Keratinocyte (primary cell): ENCODE results near the gene XPA. TPM values are rescaled to one million over a fixed set of nuclear protein-coding genes. Genes with fewer than 3 reads are reported as not detected.

Experiments
- DNase-seq: peaks from one replicate; pipeline ENCODE4 v3.0.0-alpha.2; 2011; ENCODE audit warnings: low read depth, missing footprints, low spot score
- FAIRE-seq: peaks from 2 replicates; lab custom pipeline; 2011; peaks lifted over from hg19 to GRCh38; lab: Jason Lieb, UNC
- H2AFZ ChIP-seq: 2 replicates; pipeline ENCODE4 v1.6.0; 2012; ENCODE audit warnings: low read length, control low read depth, inconsistent platforms; ENCODE audit not compliant: control insufficient read depth
- H3K27ac ChIP-seq: 2 replicates; pipeline ENCODE4 v1.5.1; 2011; ENCODE audit warnings: low read length; ENCODE audit not compliant: control insufficient read depth, insufficient read depth
- H3K27me3 ChIP-seq: 3 replicates; pipeline ENCODE4 v1.6.0; 2011; ENCODE audit warnings: low read length; ENCODE audit not compliant: control insufficient read depth, insufficient read depth; ENCODE audit errors: extremely low read depth
- H3K36me3 ChIP-seq, 2 experiments: 2 replicates in 1 of 2; 3 replicates in 1 of 2; pipeline ENCODE4 v1.5.1; 2011; ENCODE audit warnings: low read length in 2 of 2, mild to moderate bottlenecking in 1 of 2; ENCODE audit not compliant: control insufficient read depth in 2 of 2, insufficient read depth in 2 of 2; ENCODE audit errors: extremely low read depth in 1 of 2
- H3K4me1 ChIP-seq: 3 replicates; pipeline ENCODE4 v1.5.1; 2011; ENCODE audit warnings: low read length; ENCODE audit not compliant: control insufficient read depth, insufficient read depth; ENCODE audit errors: extremely low read depth
- H3K4me2 ChIP-seq: 3 replicates; pipeline ENCODE4 v1.6.0; 2011; ENCODE audit warnings: low read depth, low read length; ENCODE audit not compliant: control insufficient read depth, insufficient read depth; ENCODE audit errors: extremely low read depth
- H3K4me3 ChIP-seq, 3 experiments: fragments of 200-600 bp in 1 of 3; sonication (generic) in 1 of 3; 2 replicates in 2 of 3; 3 replicates in 1 of 3; pipeline ENCODE4 v1.5.1; 2011 to 2016; ENCODE audit warnings: low read length in 3 of 3, mild to moderate bottlenecking in 3 of 3, control low read depth in 2 of 3, inconsistent platforms in 1 of 3, low read depth in 1 of 3, mixed read lengths in 1 of 3, mixed run types in 1 of 3, moderate library complexity in 1 of 3; ENCODE audit not compliant: control insufficient read depth in 2 of 3, insufficient read depth in 2 of 3; ENCODE audit errors: extremely low read depth in 1 of 3
- H3K79me2 ChIP-seq: 2 replicates; pipeline ENCODE4 v1.6.0; 2012; ENCODE audit warnings: low read length; ENCODE audit not compliant: control insufficient read depth, insufficient read depth
- H3K9ac ChIP-seq: 3 replicates; pipeline ENCODE4 v1.6.0; 2011; ENCODE audit warnings: low read length; ENCODE audit not compliant: control insufficient read depth, insufficient read depth; ENCODE audit errors: extremely low read depth
- H3K9me1 ChIP-seq: 3 replicates; pipeline ENCODE4 v1.6.0; 2011; ENCODE audit warnings: low read length; ENCODE audit not compliant: control insufficient read depth, insufficient read depth; ENCODE audit errors: extremely low read depth
- H3K9me3 ChIP-seq: 2 replicates; pipeline ENCODE4 v1.5.1; 2012; ENCODE audit warnings: low read depth, low read length; ENCODE audit not compliant: control insufficient read depth
- H4K20me1 ChIP-seq: 3 replicates; pipeline ENCODE4 v1.6.0; 2011; ENCODE audit warnings: low read length; ENCODE audit not compliant: control insufficient read depth, insufficient read depth; ENCODE audit errors: extremely low read depth
- EZH2 ChIP-seq: IDR thresholded peaks from one replicate; pipeline ENCODE4 v1.6.1; 2012; ENCODE audit warnings: inconsistent platforms, mild to moderate bottlenecking, low read length, moderate library complexity
- dilution Hi-C: fragments of 300-500 bp; cut with MboI; formaldehyde crosslinking; loops from one replicate; pipeline ENCODE4 v1.7.0; 2020; ENCODE audit warnings: low sequenced_read_pairs; ENCODE audit not compliant: extremely low pct_ligation_motif_present
- polyA plus RNA-seq, 5 experiments: library from polyadenylated mRNA; depleted of rRNA in 3 of 5; stranded (reverse) in 3 of 5; stranded (forward) in 1 of 5; unstranded in 1 of 5; fragments of >200 nt; gene quantifications; 1 replicate in 1 of 5; 2 replicates in 3 of 5; 3 replicates in 1 of 5; pipeline versions ENCODE4 v1.2.1 to v1.2.3, GENCODE V29; 2011 to 2012; ENCODE audit warnings: missing spikeins in 2 of 5, low read depth in 1 of 5, low replicate concordance in 1 of 5
- TF ChIP-seq, protein P1 (sequence below), 3 experiments: IDR thresholded peaks in 1 of 3; conservative IDR thresholded peaks in 1 of 3; optimal IDR thresholded peaks in 1 of 3; 2 replicates in 2 of 3; 3 replicates in 1 of 3; pipeline versions ENCODE3 to v1.5.1; 2011; ENCODE audit warnings: low read length in 3 of 3, mild to moderate bottlenecking in 3 of 3, moderate library complexity in 2 of 3, control low read depth in 1 of 3, inconsistent platforms in 1 of 3; ENCODE audit not compliant: insufficient read depth in 2 of 3; ENCODE audit errors: extremely low read depth in 1 of 3

Gene XPA
- polyA plus RNA-seq, 1 donor (not counting 4 experiments of a cell fraction or from before 2014, with no cell fraction given), result 4.1 TPM

DNA sequence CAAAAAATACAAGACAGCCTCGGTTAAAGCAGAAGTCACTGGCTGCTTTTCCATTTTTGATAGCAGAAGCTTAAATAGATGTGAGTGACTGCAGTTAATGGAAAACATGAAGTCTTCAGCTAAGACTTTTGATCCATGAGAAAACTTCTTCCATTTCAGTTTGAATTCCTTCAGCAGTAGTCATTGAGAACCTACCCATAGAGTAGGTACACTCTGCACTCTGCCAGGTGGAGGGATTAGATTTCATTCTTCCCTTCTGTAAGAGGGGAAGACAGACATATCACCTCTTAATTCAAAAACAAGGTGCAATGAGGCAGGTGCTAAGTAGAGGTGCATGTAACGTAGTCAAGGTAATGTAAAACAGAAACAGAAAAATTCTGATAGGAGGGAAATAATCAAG lies 26.7 kb upstream of the XPA start:
- Histone ChIP-seq H3K4me1 (no peaks in the 10 kb centered on the region), H3K4me3 (no peak overlapping the region), H3K27me3 (no peaks in the 10 kb centered on the region), H3K79me2 (no peaks in the 10 kb centered on the region), H3K9ac (no peak overlapping the region), H3K36me3 (no peaks in the 10 kb centered on the region), H3K4me2 (no peak overlapping the region), H3K9me1 (no peaks in the 10 kb centered on the region), H2AFZ (no peak overlapping the region), H3K9me3 (no peaks in the 10 kb centered on the region), H3K27ac (no peak overlapping the region), H4K20me1 (no peaks in the 10 kb centered on the region)
- DNase-seq (no peak), FAIRE-seq (peak; percentile 32)
- TF ChIP-seq, protein P1, sequence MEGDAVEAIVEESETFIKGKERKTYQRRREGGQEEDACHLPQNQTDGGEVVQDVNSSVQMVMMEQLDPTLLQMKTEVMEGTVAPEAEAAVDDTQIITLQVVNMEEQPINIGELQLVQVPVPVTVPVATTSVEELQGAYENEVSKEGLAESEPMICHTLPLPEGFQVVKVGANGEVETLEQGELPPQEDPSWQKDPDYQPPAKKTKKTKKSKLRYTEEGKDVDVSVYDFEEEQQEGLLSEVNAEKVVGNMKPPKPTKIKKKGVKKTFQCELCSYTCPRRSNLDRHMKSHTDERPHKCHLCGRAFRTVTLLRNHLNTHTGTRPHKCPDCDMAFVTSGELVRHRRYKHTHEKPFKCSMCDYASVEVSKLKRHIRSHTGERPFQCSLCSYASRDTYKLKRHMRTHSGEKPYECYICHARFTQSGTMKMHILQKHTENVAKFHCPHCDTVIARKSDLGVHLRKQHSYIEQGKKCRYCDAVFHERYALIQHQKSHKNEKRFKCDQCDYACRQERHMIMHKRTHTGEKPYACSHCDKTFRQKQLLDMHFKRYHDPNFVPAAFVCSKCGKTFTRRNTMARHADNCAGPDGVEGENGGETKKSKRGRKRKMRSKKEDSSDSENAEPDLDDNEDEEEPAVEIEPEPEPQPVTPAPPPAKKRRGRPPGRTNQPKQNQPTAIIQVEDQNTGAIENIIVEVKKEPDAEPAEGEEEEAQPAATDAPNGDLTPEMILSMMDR (optimal IDR thresholded peaks at IDR 0.05 in 1 of 3, IDR thresholded peaks at IDR 0.05 in 1 of 3, conservative IDR thresholded peaks at IDR 0.05 in 1 of 3; ENCODE audit: extremely low read depth in 1 of 3, insufficient read depth in 2 of 3, low read length in 3 of 3), result no peak
- TF ChIP-seq EZH2, result no peak
- dilution Hi-C loops, result no loop called here

DNA sequence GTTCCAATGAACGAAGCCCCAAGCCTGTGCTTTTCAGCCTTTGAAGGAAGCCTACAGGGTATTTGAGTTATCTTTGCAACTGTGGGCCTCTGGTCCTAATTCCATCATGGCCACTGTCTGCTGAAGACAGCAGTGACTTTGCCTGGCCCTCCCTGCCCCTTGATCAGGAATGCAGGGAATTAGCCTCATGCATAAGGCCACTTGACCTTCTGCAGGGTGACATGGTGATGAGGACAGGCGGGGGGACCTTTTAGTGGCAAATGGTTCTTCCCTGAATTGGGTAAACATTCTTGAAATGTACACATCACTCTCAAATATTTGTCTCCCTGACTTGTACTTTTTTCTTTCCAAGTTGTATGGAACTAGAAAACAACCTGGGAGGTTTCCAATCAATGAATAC lies 25.2 kb upstream of the XPA start:
- H3K9me1 ChIP-seq, result no peaks in the 10 kb centered on the region
- H3K36me3 ChIP-seq, result no peaks in the 10 kb centered on the region
- no peak overlapping the region for H2AFZ ChIP-seq
- no peak overlapping the region for H3K9ac ChIP-seq
- no peak for DNase-seq
- H4K20me1 ChIP-seq, result no peaks in the 10 kb centered on the region
- H3K79me2 ChIP-seq, result no peaks in the 10 kb centered on the region
- dilution Hi-C loops, result no loop called here
- H3K27me3 ChIP-seq, result no peaks in the 10 kb centered on the region
- no peak for FAIRE-seq
- TF ChIP-seq, protein P1 (optimal IDR thresholded peaks at IDR 0.05 in 1 of 3, IDR thresholded peaks at IDR 0.05 in 1 of 3, conservative IDR thresholded peaks at IDR 0.05 in 1 of 3; ENCODE audit: extremely low read depth in 1 of 3, insufficient read depth in 2 of 3, low read length in 3 of 3), result no peak
- TF ChIP-seq EZH2, result no peak
- H3K4me2 ChIP-seq, result no peak overlapping the region
- no peaks in the 10 kb centered on the region for H3K4me1 ChIP-seq
- H3K27ac ChIP-seq, result no peak overlapping the region
- H3K4me3 ChIP-seq, result no peak overlapping the region
- H3K9me3 ChIP-seq, result no peaks in the 10 kb centered on the region
